Keratinocyte (primary cell): ENCODE results near the gene ZNF385A. TPM values are rescaled to one million over a fixed set of nuclear protein-coding genes. Genes with fewer than 3 reads are reported as not detected.

Source experiments
- DNase-seq: peaks from one replicate; pipeline ENCODE4 v3.0.0-alpha.2; 2011; ENCODE audit warnings: low read depth, missing footprints, low spot score
- FAIRE-seq: peaks from 2 replicates; lab custom pipeline; 2011; peaks lifted over from hg19 to GRCh38; lab: Jason Lieb, UNC
- H2AFZ ChIP-seq: 2 replicates; pipeline ENCODE4 v1.6.0; 2012; ENCODE audit warnings: low read length, control low read depth, inconsistent platforms; ENCODE audit not compliant: control insufficient read depth
- H3K27ac ChIP-seq: 2 replicates; pipeline ENCODE4 v1.5.1; 2011; ENCODE audit warnings: low read length; ENCODE audit not compliant: control insufficient read depth, insufficient read depth
- H3K27me3 ChIP-seq: 3 replicates; pipeline ENCODE4 v1.6.0; 2011; ENCODE audit warnings: low read length; ENCODE audit not compliant: control insufficient read depth, insufficient read depth; ENCODE audit errors: extremely low read depth
- H3K36me3 ChIP-seq, 2 experiments: 2 replicates in 1 of 2; 3 replicates in 1 of 2; pipeline ENCODE4 v1.5.1; 2011; ENCODE audit warnings: low read length in 2 of 2, mild to moderate bottlenecking in 1 of 2; ENCODE audit not compliant: control insufficient read depth in 2 of 2, insufficient read depth in 2 of 2; ENCODE audit errors: extremely low read depth in 1 of 2
- H3K4me1 ChIP-seq: 3 replicates; pipeline ENCODE4 v1.5.1; 2011; ENCODE audit warnings: low read length; ENCODE audit not compliant: control insufficient read depth, insufficient read depth; ENCODE audit errors: extremely low read depth
- H3K4me2 ChIP-seq: 3 replicates; pipeline ENCODE4 v1.6.0; 2011; ENCODE audit warnings: low read depth, low read length; ENCODE audit not compliant: control insufficient read depth, insufficient read depth; ENCODE audit errors: extremely low read depth
- H3K4me3 ChIP-seq, 3 experiments: fragments of 200-600 bp in 1 of 3; sonication (generic) in 1 of 3; 2 replicates in 2 of 3; 3 replicates in 1 of 3; pipeline ENCODE4 v1.5.1; 2011 to 2016; ENCODE audit warnings: low read length in 3 of 3, mild to moderate bottlenecking in 3 of 3, control low read depth in 2 of 3, inconsistent platforms in 1 of 3, low read depth in 1 of 3, mixed read lengths in 1 of 3, mixed run types in 1 of 3, moderate library complexity in 1 of 3; ENCODE audit not compliant: control insufficient read depth in 2 of 3, insufficient read depth in 2 of 3; ENCODE audit errors: extremely low read depth in 1 of 3
- H3K79me2 ChIP-seq: 2 replicates; pipeline ENCODE4 v1.6.0; 2012; ENCODE audit warnings: low read length; ENCODE audit not compliant: control insufficient read depth, insufficient read depth
- H3K9ac ChIP-seq: 3 replicates; pipeline ENCODE4 v1.6.0; 2011; ENCODE audit warnings: low read length; ENCODE audit not compliant: control insufficient read depth, insufficient read depth; ENCODE audit errors: extremely low read depth
- H3K9me1 ChIP-seq: 3 replicates; pipeline ENCODE4 v1.6.0; 2011; ENCODE audit warnings: low read length; ENCODE audit not compliant: control insufficient read depth, insufficient read depth; ENCODE audit errors: extremely low read depth
- H3K9me3 ChIP-seq: 2 replicates; pipeline ENCODE4 v1.5.1; 2012; ENCODE audit warnings: low read depth, low read length; ENCODE audit not compliant: control insufficient read depth
- H4K20me1 ChIP-seq: 3 replicates; pipeline ENCODE4 v1.6.0; 2011; ENCODE audit warnings: low read length; ENCODE audit not compliant: control insufficient read depth, insufficient read depth; ENCODE audit errors: extremely low read depth
- EZH2 ChIP-seq: IDR thresholded peaks from one replicate; pipeline ENCODE4 v1.6.1; 2012; ENCODE audit warnings: inconsistent platforms, mild to moderate bottlenecking, low read length, moderate library complexity
- dilution Hi-C: fragments of 300-500 bp; cut with MboI; formaldehyde crosslinking; loops from one replicate; pipeline ENCODE4 v1.7.0; 2020; ENCODE audit warnings: low sequenced_read_pairs; ENCODE audit not compliant: extremely low pct_ligation_motif_present
- polyA plus RNA-seq, 5 experiments: library from polyadenylated mRNA; depleted of rRNA in 3 of 5; stranded (reverse) in 3 of 5; stranded (forward) in 1 of 5; unstranded in 1 of 5; fragments of >200 nt; gene quantifications; 1 replicate in 1 of 5; 2 replicates in 3 of 5; 3 replicates in 1 of 5; pipeline versions ENCODE4 v1.2.1 to v1.2.3, GENCODE V29; 2011 to 2012; ENCODE audit warnings: missing spikeins in 2 of 5, low read depth in 1 of 5, low replicate concordance in 1 of 5
- TF ChIP-seq, protein P1 (sequence below), 3 experiments: IDR thresholded peaks in 1 of 3; conservative IDR thresholded peaks in 1 of 3; optimal IDR thresholded peaks in 1 of 3; 2 replicates in 2 of 3; 3 replicates in 1 of 3; pipeline versions ENCODE3 to v1.5.1; 2011; ENCODE audit warnings: low read length in 3 of 3, mild to moderate bottlenecking in 3 of 3, moderate library complexity in 2 of 3, control low read depth in 1 of 3, inconsistent platforms in 1 of 3; ENCODE audit not compliant: insufficient read depth in 2 of 3; ENCODE audit errors: extremely low read depth in 1 of 3

Gene ZNF385A
- polyA plus RNA-seq, 1 donor (not counting 4 experiments of a cell fraction or from before 2014, with no cell fraction given) = 11.4 TPM

GRCh38 chr12:54379398-54380201 lies 4.9 kb downstream of the ZNF385A start:
- no peaks in the 10 kb centered on the region for H3K27me3 ChIP-seq
- DNase-seq (no peak), FAIRE-seq (no peak)
- TF ChIP-seq, protein P1, sequence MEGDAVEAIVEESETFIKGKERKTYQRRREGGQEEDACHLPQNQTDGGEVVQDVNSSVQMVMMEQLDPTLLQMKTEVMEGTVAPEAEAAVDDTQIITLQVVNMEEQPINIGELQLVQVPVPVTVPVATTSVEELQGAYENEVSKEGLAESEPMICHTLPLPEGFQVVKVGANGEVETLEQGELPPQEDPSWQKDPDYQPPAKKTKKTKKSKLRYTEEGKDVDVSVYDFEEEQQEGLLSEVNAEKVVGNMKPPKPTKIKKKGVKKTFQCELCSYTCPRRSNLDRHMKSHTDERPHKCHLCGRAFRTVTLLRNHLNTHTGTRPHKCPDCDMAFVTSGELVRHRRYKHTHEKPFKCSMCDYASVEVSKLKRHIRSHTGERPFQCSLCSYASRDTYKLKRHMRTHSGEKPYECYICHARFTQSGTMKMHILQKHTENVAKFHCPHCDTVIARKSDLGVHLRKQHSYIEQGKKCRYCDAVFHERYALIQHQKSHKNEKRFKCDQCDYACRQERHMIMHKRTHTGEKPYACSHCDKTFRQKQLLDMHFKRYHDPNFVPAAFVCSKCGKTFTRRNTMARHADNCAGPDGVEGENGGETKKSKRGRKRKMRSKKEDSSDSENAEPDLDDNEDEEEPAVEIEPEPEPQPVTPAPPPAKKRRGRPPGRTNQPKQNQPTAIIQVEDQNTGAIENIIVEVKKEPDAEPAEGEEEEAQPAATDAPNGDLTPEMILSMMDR (optimal IDR thresholded peaks at IDR 0.05 in 1 of 3, IDR thresholded peaks at IDR 0.05 in 1 of 3, conservative IDR thresholded peaks at IDR 0.05 in 1 of 3; ENCODE audit: extremely low read depth in 1 of 3, insufficient read depth in 2 of 3, low read length in 3 of 3) = peak; percentile 98 to 100 (median 100)
- no peak for TF ChIP-seq EZH2
- H3K79me2 ChIP-seq = peaks cover 61% of the 10 kb centered on the region
- H3K9me3 ChIP-seq = no peaks in the 10 kb centered on the region
- dilution Hi-C loops = no loop called here
- no peak overlapping the region for H3K4me3 ChIP-seq
- no peak overlapping the region for H2AFZ ChIP-seq
- H3K27ac ChIP-seq = peak overlapping the region; percentile 2
- H3K36me3 ChIP-seq = peaks cover 56 to 57% of the 10 kb centered on the region in 2 experiments
- H3K9ac ChIP-seq = no peak overlapping the region
- peaks cover 35% of the 10 kb centered on the region for H3K4me1 ChIP-seq
- peaks cover 22% of the 10 kb centered on the region for H4K20me1 ChIP-seq
- peak overlapping the region; percentile 58 for H3K4me2 ChIP-seq
- peaks cover 2% of the 10 kb centered on the region for H3K9me1 ChIP-seq

DNA sequence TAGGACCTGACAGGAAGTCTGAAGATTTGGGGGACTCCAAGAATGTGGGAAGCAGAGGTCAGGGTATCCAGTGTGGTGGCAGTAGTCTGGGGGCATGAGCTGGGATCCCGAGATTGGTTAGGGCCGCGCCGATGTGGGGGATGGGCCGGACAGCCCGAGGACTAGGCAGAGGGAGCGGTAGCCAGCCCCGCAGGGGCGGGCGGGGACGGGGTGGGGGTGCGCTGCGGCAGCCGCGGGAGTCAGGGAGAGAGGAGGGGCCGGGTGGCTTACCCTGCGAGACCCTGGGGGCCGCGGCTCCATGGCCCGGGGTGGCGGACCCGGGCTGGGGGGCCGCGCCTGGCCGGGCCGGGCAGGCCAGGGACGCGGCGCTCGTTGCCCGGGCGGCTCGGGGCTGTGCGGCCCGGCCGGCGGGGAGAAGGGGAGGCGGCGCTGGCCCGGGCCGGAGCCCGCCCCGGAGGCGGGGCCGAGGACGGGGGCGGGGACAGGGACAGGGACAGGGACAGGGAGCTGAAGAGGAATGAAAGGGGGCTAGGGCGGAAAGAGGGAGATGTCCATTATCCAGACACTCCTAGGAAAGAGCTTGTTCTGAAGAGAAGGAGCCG lies 5.6 kb downstream of the ZNF385A start:
- H3K27me3 ChIP-seq = no peaks in the 10 kb centered on the region
- peaks cover 58% of the 10 kb centered on the region for H3K79me2 ChIP-seq
- no peak for FAIRE-seq
- no peak overlapping the region for H3K4me3 ChIP-seq
- dilution Hi-C loops = no loop called here
- H2AFZ ChIP-seq = no peak overlapping the region
- peaks cover 22% of the 10 kb centered on the region for H4K20me1 ChIP-seq
- peaks cover 42% of the 10 kb centered on the region for H3K4me1 ChIP-seq
- H3K4me2 ChIP-seq = peak overlapping the region; percentile 58
- no peak overlapping the region for H3K9ac ChIP-seq
- no peak overlapping the region for H3K27ac ChIP-seq
- no peak for DNase-seq
- TF ChIP-seq EZH2 = no peak
- TF ChIP-seq, protein P1 (optimal IDR thresholded peaks at IDR 0.05 in 1 of 3, IDR thresholded peaks at IDR 0.05 in 1 of 3, conservative IDR thresholded peaks at IDR 0.05 in 1 of 3; ENCODE audit: extremely low read depth in 1 of 3, insufficient read depth in 2 of 3, low read length in 3 of 3) = no peak
- H3K36me3 ChIP-seq = peaks cover 60 to 61% of the 10 kb centered on the region in 2 experiments
- peaks cover 3% of the 10 kb centered on the region for H3K9me1 ChIP-seq
- no peaks in the 10 kb centered on the region for H3K9me3 ChIP-seq
